Stimulated activated naive CD4-positive, alpha-beta T cell treated with Interleukin-2 at 50 U/mL for 16 hours (primary cell): ENCODE measurements around the gene ARPC4.

ENCODE experiments used
- DNase-seq: peaks from one replicate; lab custom pipeline; 2025; lab: John Stamatoyannopoulos, UW

The ARPC4 gene

GRCh38 chr3:9792405-9793160, at the start of gene ARPC4, which contains the start of gene TADA3:
Gene ARPC4, plus strand, starts transcription at chr3:9793082. Its CDS starts 40 bp downstream, at chr3:9793122.
Gene TADA3, minus strand, starts transcription at chr3:9792473. Its CDS starts 1,007 bp downstream, at chr3:9791466.
- DNase-seq = peak; percentile 94

- no peak for DNase-seq
Measured at GRCh38 chr3:9743548-9743947, 49.3 kb upstream of the ARPC4 start.

- no peak for DNase-seq
Measured at GRCh38 chr3:9744162-9744561, 48.7 kb upstream of the ARPC4 start.

- DNase-seq = no peak
Measured at GRCh38 chr3:9745521-9745920, 47.4 kb upstream of the ARPC4 start.

GRCh38 chr3:9746330-9746729, 46.6 kb upstream of the ARPC4 start:
- no peak for DNase-seq

- no peak for DNase-seq
Measured at GRCh38 chr3:9747267-9747666, 45.6 kb upstream of the ARPC4 start.

- no peak for DNase-seq
Measured at GRCh38 chr3:9748031-9748430, 44.9 kb upstream of the ARPC4 start.

- DNase-seq = no peak
Measured at GRCh38 chr3:9749296-9749644, 43.6 kb upstream of the ARPC4 start.

GRCh38 chr3:9749645-9750555, 43.0 kb upstream of the ARPC4 start, which contains the start of gene OGG1:
Gene OGG1, plus strand, starts transcription at chr3:9749952. Its CDS starts 335 bp downstream, at chr3:9750287.
- DNase-seq = peak; percentile 97

GRCh38 chr3:9750556-9751411, 42.1 kb upstream of the ARPC4 start:
- DNase-seq = no peak

GRCh38 chr3:9754678-9755077, 38.2 kb upstream of the ARPC4 start:
- DNase-seq = no peak

GRCh38 chr3:9757427-9757826, 35.5 kb upstream of the ARPC4 start:
- DNase-seq = no peak

GRCh38 chr3:9760779-9761505, 31.9 kb upstream of the ARPC4 start:
- no peak for DNase-seq

- no peak for DNase-seq
Measured at GRCh38 chr3:9761919-9762318, 31.0 kb upstream of the ARPC4 start.

GRCh38 chr3:9762871-9763270, 30.0 kb upstream of the ARPC4 start:
- DNase-seq = no peak

GRCh38 chr3:9765865-9766264, 27.0 kb upstream of the ARPC4 start:
- no peak for DNase-seq

GRCh38 chr3:9767418-9767817, 25.5 kb upstream of the ARPC4 start:
- no peak for DNase-seq

GRCh38 chr3:9768141-9768775, 24.6 kb upstream of the ARPC4 start:
- DNase-seq = no peak

- DNase-seq = no peak
Measured at GRCh38 chr3:9769012-9769411, 23.9 kb upstream of the ARPC4 start.

- DNase-seq = peak; percentile 57
Measured at GRCh38 chr3:9769426-9770275, 23.2 kb upstream of the ARPC4 start, which contains the start of gene CAMK1. Gene CAMK1, minus strand, starts transcription at chr3:9769947. Its CDS starts 2,198 bp downstream, at chr3:9767749.
